Ovary (tissue), 9 donors: Measurements from ENCODE around the gene PRDM15. TPM values are rescaled to one million over a fixed set of nuclear protein-coding genes. Genes with fewer than 3 reads are reported as not detected.

Experiments
- DNase-seq, 5 donors: peaks; one replicate each; pipeline ENCODE4 v3.0.0-alpha.2; 2019 to 2020
- H3K27ac ChIP-seq, 2 donors: fragments of 200-600 bp; one replicate each; pipeline versions ENCODE4 v1.5.1 to v1.8.0; 2019 to 2022
- H3K27me3 ChIP-seq: fragments of 200-600 bp; one replicate; pipeline ENCODE4 v1.8.0; 2022
- H3K36me3 ChIP-seq: fragments of 200-600 bp; sonication (generic); one replicate; pipeline ENCODE4 v1.5.1; 2019
- H3K4me1 ChIP-seq: one replicate; pipeline ENCODE4 v1.8.1; 2013; ENCODE audit warnings: mild to moderate bottlenecking, moderate library complexity; ENCODE audit not compliant: insufficient read depth
- H3K4me3 ChIP-seq: fragments of 200-600 bp; sonication (generic); one replicate; pipeline ENCODE4 v1.5.1; 2017
- H3K9me3 ChIP-seq, 2 donors: fragments of 200-600 bp in 1 of 2; sonication (generic) in 1 of 2; one replicate each; pipeline versions ENCODE4 v1.5.1 to v1.8.1; 2013 to 2019; ENCODE audit warnings: mild to moderate bottlenecking in 1 of 2, moderate library complexity in 1 of 2
- EP300 ChIP-seq: sonication (generic); formaldehyde crosslinking; IDR thresholded peaks from one replicate; pipeline ENCODE4 v1.6.1; 2017; ENCODE audit warnings: antibody characterized with exemption
- POLR2A ChIP-seq: fragments of 450-650 bp; IDR thresholded peaks from one replicate; pipeline ENCODE4 v1.6.1; 2017; ENCODE audit warnings: antibody characterized with exemption, mild to moderate bottlenecking, moderate library complexity
- WGBS, 3 donors: extraction: QIAGEN DNeasy Blood & Tissue Kit in 1 of 3; methylation state at CpG; one replicate each; pipeline versions ENCODE4 v1.1.5 to v1.1.7; 2013 to 2017; 5-methylcytosine and 5-hydroxymethylcytosine counted together
- intact Hi-C, 4 donors: fragments of 100-400 bp; cut with DNase I; formaldehyde crosslinking; loops; one replicate each; pipeline versions ENCODE4 v1.11.0 to v1.15.1; 2022 to 2023
- polyA plus RNA-seq, 2 donors: library from polyadenylated mRNA; stranded (reverse); fragments of 200-250 nt in 1 of 2; fragments of 350-450 nt in 1 of 2; fragmentation: Illumina TruSeq in 1 of 2; extraction: RNeasy Lipid Tissue Mini Kit (QIAGEN cat#74804) in 1 of 2; gene quantifications; one replicate each; pipeline ENCODE4 v1.2.3, GENCODE V29; 2013 to 2014
- total RNA-seq, 7 donors: library from RNA; depleted of rRNA in 2 of 7; stranded (reverse); fragments of >200 nt in 2 of 7; fragmentation: NEBNext Ultra II Directional in 3 of 7; extraction: Animal tissue kit (Norgen Biotek cat#: 25700) in 3 of 7; gene quantifications; one replicate each; pipeline versions ENCODE4 v1.1.0 to v1.2.4, GENCODE V29; 2016 to 2023
- TF ChIP-seq, protein P1 (sequence below), 3 donors: fragments of 450-650 bp in 2 of 3; fragments of 200-600 bp in 1 of 3; IDR thresholded peaks; one replicate each; pipeline versions ENCODE4 v1.5.1 to v1.8.0; 2016 to 2022; ENCODE audit warnings: antibody characterized with exemption in 3 of 3, mild to moderate bottlenecking in 1 of 3
- donor health status: DM: no; HTN: no; CAD: no; lungs with moderate emphysema.
- donor health status: DM: no; HTN: no; CAD: no.
- donor health status: Bipolar disorder and iron deficiency.
- donor health status: DM: yes; HTN: yes; CAD: no.
- donor health status: DM: no; HTN: no; CAD: no.
- donor health status: DM: yes; HTN: yes; CAD: no.

Gene PRDM15
- total and polyA plus RNA-seq, 9 donors = 2.0 to 10.9 (median 5.9) TPM

DNA sequence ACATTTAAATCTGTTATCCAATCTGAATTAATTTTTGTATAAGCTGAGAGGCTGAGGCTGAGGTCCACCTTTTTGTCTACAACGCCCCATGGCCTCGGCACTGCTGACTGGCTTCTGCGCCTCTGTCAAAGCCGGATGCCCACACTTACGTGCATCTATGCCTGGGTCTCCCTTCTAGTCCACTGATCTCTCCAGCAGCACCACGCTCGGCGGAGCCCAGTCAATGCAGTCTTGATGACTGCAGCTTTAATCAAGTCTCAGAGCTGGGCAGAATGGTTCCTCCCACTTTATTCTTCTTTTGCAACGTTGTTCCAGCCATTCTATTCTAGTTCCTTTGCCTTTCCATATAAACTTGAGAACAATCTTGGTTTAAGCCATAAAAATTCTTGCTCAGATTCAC is 9.4 kb downstream of the PRDM15 start:
- intact Hi-C loops = loop anchor here in 1 of 4 donors (10.0 kb wide), 1 partner anchor 55 kb away; no protein-coding TSS in a partner anchor

DNA sequence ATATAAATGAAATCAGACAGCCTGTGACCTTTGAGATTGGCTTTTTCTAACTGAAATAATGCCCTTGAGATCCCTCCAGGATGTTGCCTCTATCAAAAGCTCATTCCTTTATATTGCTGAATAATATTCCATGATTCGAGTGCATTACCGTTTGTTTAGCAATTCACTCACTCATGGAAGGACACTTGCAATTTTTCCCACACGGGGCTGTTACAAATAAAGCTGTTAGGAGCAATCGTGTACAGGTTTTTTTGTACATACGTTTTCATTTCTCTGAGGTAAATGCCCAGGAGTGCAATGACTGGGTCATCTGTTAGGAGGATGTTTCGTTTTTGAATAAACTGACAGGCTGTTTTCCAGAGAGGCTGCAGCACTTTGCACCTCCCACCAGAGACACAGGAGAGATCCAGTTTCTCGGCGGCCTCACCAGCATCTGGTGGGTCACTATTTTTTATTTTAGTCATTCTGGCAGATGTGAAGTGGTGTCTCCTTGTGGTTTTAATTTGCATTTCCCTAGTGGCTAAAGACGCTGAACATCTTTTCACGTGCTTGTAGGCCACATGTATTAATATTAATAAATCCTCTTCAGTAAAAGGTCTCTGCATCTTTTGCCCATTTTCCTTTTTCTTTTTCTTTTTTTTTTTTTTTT is 11.0 kb downstream of the PRDM15 start:
- Histone ChIP-seq H3K27ac (no peak overlapping the region), H3K4me1 (no peaks in the 10 kb centered on the region), H3K36me3 (no peaks in the 10 kb centered on the region), H3K4me3 (no peak overlapping the region), H3K27me3 (no peaks in the 10 kb centered on the region), H3K9me3 (no peaks in the 10 kb centered on the region)
- intact Hi-C loops = no loop called here
- DNase-seq = no peak
- WGBS, 3 donors = 84 to 86% (median 85%) methylated on average over 10 of the region's 10 CpGs
- no peak for TF ChIP-seq POLR2A
- no peak for TF ChIP-seq EP300
- TF ChIP-seq, protein P1, sequence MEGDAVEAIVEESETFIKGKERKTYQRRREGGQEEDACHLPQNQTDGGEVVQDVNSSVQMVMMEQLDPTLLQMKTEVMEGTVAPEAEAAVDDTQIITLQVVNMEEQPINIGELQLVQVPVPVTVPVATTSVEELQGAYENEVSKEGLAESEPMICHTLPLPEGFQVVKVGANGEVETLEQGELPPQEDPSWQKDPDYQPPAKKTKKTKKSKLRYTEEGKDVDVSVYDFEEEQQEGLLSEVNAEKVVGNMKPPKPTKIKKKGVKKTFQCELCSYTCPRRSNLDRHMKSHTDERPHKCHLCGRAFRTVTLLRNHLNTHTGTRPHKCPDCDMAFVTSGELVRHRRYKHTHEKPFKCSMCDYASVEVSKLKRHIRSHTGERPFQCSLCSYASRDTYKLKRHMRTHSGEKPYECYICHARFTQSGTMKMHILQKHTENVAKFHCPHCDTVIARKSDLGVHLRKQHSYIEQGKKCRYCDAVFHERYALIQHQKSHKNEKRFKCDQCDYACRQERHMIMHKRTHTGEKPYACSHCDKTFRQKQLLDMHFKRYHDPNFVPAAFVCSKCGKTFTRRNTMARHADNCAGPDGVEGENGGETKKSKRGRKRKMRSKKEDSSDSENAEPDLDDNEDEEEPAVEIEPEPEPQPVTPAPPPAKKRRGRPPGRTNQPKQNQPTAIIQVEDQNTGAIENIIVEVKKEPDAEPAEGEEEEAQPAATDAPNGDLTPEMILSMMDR (IDR thresholded peaks at IDR 0.05) = no peak

More for the DNA sequence above, 9.4 kb downstream of the PRDM15 start:
- H3K36me3 ChIP-seq = no peaks in the 10 kb centered on the region
- no peak for DNase-seq
- H3K27me3 ChIP-seq = no peaks in the 10 kb centered on the region
- no peak overlapping the region for H3K4me3 ChIP-seq
- no peak overlapping the region for H3K27ac ChIP-seq
- H3K4me1 ChIP-seq = no peaks in the 10 kb centered on the region
- TF ChIP-seq, protein P1 (IDR thresholded peaks at IDR 0.05) = no peak
- no peak for TF ChIP-seq EP300
- no peak for TF ChIP-seq POLR2A
- no peaks in the 10 kb centered on the region for H3K9me3 ChIP-seq
- 79 to 89% (median 85%) methylated on average over 9 of the region's 9 CpGs for WGBS, 3 donors

DNA sequence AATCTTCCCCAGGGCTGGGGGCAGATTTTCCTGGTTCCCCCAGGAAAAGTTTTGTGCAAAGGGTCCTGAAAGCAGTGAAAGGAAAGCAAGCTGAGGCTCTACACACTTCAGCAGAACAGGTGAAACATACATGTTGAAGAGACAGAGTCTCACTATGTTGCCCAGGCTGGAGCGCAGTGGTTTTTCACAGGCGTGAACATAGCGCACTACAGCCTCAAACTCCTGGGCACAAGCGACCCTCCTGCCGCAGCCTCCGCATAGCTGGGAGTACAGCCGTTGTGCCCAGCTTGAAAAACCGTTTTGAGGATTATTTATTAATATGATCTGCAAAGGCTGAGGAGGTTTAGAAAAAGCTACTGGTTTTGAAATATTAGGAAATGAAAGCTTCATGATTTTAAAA is 11.8 kb downstream of the PRDM15 start:
- 91 to 93% (median 92%) methylated on average over 8 of the region's 8 CpGs for WGBS, 3 donors
- Histone ChIP-seq H3K4me3 (no peak overlapping the region), H3K9me3 (no peaks in the 10 kb centered on the region), H3K4me1 (no peaks in the 10 kb centered on the region), H3K27me3 (no peaks in the 10 kb centered on the region), H3K36me3 (no peaks in the 10 kb centered on the region), H3K27ac (no peak overlapping the region)
- no peak for DNase-seq
- intact Hi-C loops = no loop called here
- TF ChIP-seq, protein P1 (IDR thresholded peaks at IDR 0.05) = no peak
- TF ChIP-seq POLR2A (no peak), EP300 (no peak)

DNA sequence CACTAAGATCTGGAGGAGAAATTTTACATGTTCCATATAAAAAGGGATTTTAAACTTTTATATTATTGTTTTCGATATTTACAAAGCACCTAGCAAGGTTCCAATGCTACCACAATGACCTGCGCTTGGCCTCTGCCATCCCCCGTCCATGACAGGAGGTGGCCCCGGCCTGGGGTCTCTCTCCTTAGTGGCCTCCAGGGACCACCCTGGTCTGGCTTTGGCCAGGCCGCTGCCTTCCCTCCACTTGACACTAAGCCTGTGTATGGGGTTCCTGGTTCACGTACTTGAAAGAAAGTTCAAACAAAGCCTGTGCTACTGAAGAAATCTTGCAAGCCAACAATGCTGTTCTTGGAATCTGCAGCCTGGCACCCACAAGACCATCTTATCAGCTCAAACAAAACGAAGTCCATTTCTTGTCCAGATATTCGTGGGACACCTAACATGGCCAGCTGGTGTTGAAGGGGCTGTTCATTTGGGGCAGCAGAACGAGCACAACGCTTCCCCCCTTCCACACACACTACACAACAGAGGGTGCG is 12.8 kb downstream of the PRDM15 start:
- intact Hi-C loops = no loop called here
- TF ChIP-seq EP300 (no peak), POLR2A (no peak)
- TF ChIP-seq, protein P1 (IDR thresholded peaks at IDR 0.05) = no peak
- no peak for DNase-seq
- H3K4me3 ChIP-seq = no peak overlapping the region
- H3K4me1 ChIP-seq = no peaks in the 10 kb centered on the region
- 62 to 86% (median 68%) methylated on average over 11 of the region's 11 CpGs for WGBS, 3 donors
- H3K36me3 ChIP-seq = no peaks in the 10 kb centered on the region
- H3K9me3 ChIP-seq = no peaks in the 10 kb centered on the region
- no peak overlapping the region for H3K27ac ChIP-seq
- no peaks in the 10 kb centered on the region for H3K27me3 ChIP-seq
